GM20000 (cell line): Measurements from ENCODE around the gene MCEMP1.

Experiments used
- DNase-seq: peaks from one replicate; pipeline ENCODE4 v3.0.0; 2012; ENCODE audit warnings: low spot score
- TF ChIP-seq, protein P1 (sequence below): IDR thresholded peaks from 2 replicates; pipeline ENCODE4 v1.5.1; 2012; ENCODE audit warnings: mild to moderate bottlenecking, control low read depth; ENCODE audit errors: extremely low read depth, missing control alignments

Gene MCEMP1

DNA sequence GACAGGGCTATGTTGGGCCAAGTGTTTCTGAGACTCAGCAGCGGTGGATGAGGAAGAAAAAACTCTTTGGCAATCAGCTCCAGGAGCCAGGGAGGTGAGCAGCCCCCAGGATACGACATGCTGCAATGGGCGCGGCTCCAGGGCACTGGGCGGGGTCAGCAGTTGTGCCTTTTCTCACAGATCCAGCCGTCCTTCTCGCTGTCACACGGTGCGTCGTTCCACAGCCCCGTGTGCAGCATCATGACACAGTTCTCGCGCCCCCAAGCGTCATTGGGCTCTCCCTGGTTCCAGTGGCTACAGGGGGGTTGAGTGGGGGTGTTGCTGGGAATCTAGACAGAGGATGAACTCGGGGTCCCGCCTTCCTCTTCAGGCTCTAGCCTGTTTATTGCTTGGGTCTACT, 52.3 kb downstream of the MCEMP1 start:
- peak; percentile 69 for DNase-seq
- TF ChIP-seq, protein P1, sequence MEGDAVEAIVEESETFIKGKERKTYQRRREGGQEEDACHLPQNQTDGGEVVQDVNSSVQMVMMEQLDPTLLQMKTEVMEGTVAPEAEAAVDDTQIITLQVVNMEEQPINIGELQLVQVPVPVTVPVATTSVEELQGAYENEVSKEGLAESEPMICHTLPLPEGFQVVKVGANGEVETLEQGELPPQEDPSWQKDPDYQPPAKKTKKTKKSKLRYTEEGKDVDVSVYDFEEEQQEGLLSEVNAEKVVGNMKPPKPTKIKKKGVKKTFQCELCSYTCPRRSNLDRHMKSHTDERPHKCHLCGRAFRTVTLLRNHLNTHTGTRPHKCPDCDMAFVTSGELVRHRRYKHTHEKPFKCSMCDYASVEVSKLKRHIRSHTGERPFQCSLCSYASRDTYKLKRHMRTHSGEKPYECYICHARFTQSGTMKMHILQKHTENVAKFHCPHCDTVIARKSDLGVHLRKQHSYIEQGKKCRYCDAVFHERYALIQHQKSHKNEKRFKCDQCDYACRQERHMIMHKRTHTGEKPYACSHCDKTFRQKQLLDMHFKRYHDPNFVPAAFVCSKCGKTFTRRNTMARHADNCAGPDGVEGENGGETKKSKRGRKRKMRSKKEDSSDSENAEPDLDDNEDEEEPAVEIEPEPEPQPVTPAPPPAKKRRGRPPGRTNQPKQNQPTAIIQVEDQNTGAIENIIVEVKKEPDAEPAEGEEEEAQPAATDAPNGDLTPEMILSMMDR, result no peak
